Measurements from ENCODE around the gene CELA2B. TPM values are rescaled to one million over a fixed set of nuclear protein-coding genes. Genes with fewer than 3 reads are reported as not detected.

The CELA2B gene
- total and polyA plus RNA-seq, 10 of the 15 experiments (the other 5 are each of a cell fraction or from before 2014, with no cell fraction given): not detected

GRCh38 chr1:15448877-15449462 is 26.9 kb upstream of the CELA2B start:
- H3K4me1 ChIP-seq (ENCODE audit: control insufficient read depth, insufficient read depth, low read length): no peaks in the 10 kb centered on the region
- H3K36me3 ChIP-seq (ENCODE audit: control insufficient read depth in 2 of 2, insufficient read depth in 2 of 2, low read length in 1 of 2): no peaks in the 10 kb centered on the region
- H3K4me3 ChIP-seq: no peak overlapping the region
- no peak overlapping the region for H3K4me2 ChIP-seq (ENCODE audit: control insufficient read depth, insufficient read depth)
- no peak overlapping the region for H3K27ac ChIP-seq (ENCODE audit: control insufficient read depth, insufficient read depth)
- no peaks in the 10 kb centered on the region; the same call in 2 of the 3 replicates for H3K9me3 ChIP-seq (replicated peaks; ENCODE audit: control insufficient read depth, insufficient read depth, low read length)
- RAD21 ChIA-PET (ENCODE audit: unreplicated experiment): no interaction called here
- no peak overlapping the region for H2AFZ ChIP-seq (ENCODE audit: control insufficient read depth, low read depth, low read length)
- no TSS peak for BruUV-seq (replicated peaks)
- no peak for ATAC-seq
- SMC1A ChIA-PET (ENCODE audit: uncharacterized antibody, unreplicated experiment): interaction anchor here (2.2 kb wide), 1 partner anchor 126 kb away, joined by 6 read pairs; no protein-coding TSS in a partner anchor
- H3K27me3 ChIP-seq (replicated peaks in 1 of 2; ENCODE audit: control insufficient read depth in 2 of 2, insufficient read depth in 2 of 2, low read length in 1 of 2): no peaks in the 10 kb centered on the region
- CTCF ChIA-PET: interaction anchor here (1.6 kb wide), 1 partner anchor 126 kb away, joined by 5 read pairs; no protein-coding TSS in a partner anchor
- POLR2A ChIA-PET: no interaction called here
- FAIRE-seq: no peak
- in situ Hi-C loops (cut with MboI): no loop called here
- H3K79me2 ChIP-seq (ENCODE audit: control insufficient read depth, insufficient read depth, low read length): no peaks in the 10 kb centered on the region
- DNase-seq (ENCODE audit: low read depth, low spot score): no peak
- intact Hi-C loops (cut with micrococcal nuclease; ENCODE audit: unreplicated experiment): no loop called here
- H3K9ac ChIP-seq (ENCODE audit: control insufficient read depth, insufficient read depth, low read length): no peak overlapping the region
- 74% methylated on average over 3 of the region's 3 CpGs for WGBS (ENCODE audit: insufficient coverage, insufficient replicate concordance, low lambda C conversion rate, missing lambda C conversion rate)
- no peaks in the 10 kb centered on the region for H4K20me1 ChIP-seq (ENCODE audit: control insufficient read depth, insufficient read depth)
- no peak for TF ChIP-seq BMI1 (IDR thresholded peaks at IDR 0.05; ENCODE audit: borderline replicate concordance)
- TF ChIP-seq CEBPZ (IDR thresholded peaks at IDR 0.05; ENCODE audit: low read depth, low read length): no peak
- no peak for TF ChIP-seq RUNX3 (IDR thresholded peaks at IDR 0.05; ENCODE audit: low read length)
- no peak for TF ChIP-seq MXI1 (IDR thresholded peaks at IDR 0.05; ENCODE audit: low read depth, low read length)
- TF ChIP-seq MEF2B (IDR thresholded peaks at IDR 0.05; ENCODE audit: partially characterized antibody, poor library complexity, severe bottlenecking): no peak
- no peak for TF ChIP-seq PBX3 (IDR thresholded peaks at IDR 0.05; ENCODE audit: insufficient replicate concordance, low read depth, low read length)
- TF ChIP-seq NRF1 (conservative IDR thresholded peaks at IDR 0.05; ENCODE audit: low read depth, low read length): no peak
- no peak for TF ChIP-seq BRCA1 (IDR thresholded peaks at IDR 0.05; ENCODE audit: low read depth, low read length)
- no peak for TF ChIP-seq MAX (IDR thresholded peaks at IDR 0.05; ENCODE audit: low read depth, low read length)
- no peak for TF ChIP-seq ESRRA (IDR thresholded peaks at IDR 0.05; ENCODE audit: low read length)
- no peak for TF ChIP-seq NR2C2 (IDR thresholded peaks at IDR 0.05; ENCODE audit: borderline replicate concordance, control insufficient read depth, insufficient read length, low read depth)
- no peak for TF ChIP-seq REST (IDR thresholded peaks at IDR 0.05; ENCODE audit: low read depth, low read length)
- TF ChIP-seq SMC3 (IDR thresholded peaks at IDR 0.05; ENCODE audit: borderline replicate concordance, low read length): no peak
- no peak for TF ChIP-seq MYB (IDR thresholded peaks at IDR 0.05; ENCODE audit: borderline replicate concordance, low read depth, low read length)

Data from GM12878 (cell line).